Coronary artery (tissue), 2 donors: Measurements from ENCODE around the gene RASSF8.

Experiments used
- DNase-seq: peaks from one replicate; pipeline ENCODE4 v3.0.0-alpha.2; 2017; ENCODE audit warnings: low spot score
- H3K27ac ChIP-seq, 2 donors: fragments of 200-600 bp; sonication (generic); one replicate each; pipeline ENCODE4 v1.5.1; 2016 to 2019
- H3K4me3 ChIP-seq: fragments of 200-600 bp; sonication (generic); 2 replicates; pipeline ENCODE4 v1.5.1; 2016; ENCODE audit warnings: mild to moderate bottlenecking, moderate library complexity
- TF ChIP-seq, protein P1 (sequence below): fragments of 200-600 bp; sonication (generic); IDR thresholded peaks from one replicate; pipeline ENCODE4 v1.5.1; 2019; ENCODE audit warnings: antibody characterized with exemption

The RASSF8 gene

DNA sequence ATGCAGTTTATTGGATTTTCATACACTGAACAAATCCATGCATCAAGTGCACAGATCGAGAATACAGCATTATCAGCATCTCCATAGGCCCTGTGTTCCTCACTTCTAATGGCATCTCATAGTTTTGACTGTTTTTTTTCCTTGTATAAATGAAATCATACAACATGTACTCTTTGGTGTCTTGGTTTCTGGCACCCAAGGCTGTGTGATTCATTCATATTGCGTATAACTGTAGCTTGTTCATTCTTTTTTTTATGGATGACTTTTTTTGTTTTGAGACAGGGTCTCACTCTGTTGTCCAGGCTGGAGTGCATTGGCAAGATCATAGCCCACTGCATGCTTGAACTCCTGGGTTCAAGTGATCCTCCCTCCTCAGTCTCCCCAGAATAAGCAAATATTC, 14.3 kb downstream of the RASSF8 start:
- no peak overlapping the region for H3K4me3 ChIP-seq
- no peak for DNase-seq
- TF ChIP-seq, protein P1, sequence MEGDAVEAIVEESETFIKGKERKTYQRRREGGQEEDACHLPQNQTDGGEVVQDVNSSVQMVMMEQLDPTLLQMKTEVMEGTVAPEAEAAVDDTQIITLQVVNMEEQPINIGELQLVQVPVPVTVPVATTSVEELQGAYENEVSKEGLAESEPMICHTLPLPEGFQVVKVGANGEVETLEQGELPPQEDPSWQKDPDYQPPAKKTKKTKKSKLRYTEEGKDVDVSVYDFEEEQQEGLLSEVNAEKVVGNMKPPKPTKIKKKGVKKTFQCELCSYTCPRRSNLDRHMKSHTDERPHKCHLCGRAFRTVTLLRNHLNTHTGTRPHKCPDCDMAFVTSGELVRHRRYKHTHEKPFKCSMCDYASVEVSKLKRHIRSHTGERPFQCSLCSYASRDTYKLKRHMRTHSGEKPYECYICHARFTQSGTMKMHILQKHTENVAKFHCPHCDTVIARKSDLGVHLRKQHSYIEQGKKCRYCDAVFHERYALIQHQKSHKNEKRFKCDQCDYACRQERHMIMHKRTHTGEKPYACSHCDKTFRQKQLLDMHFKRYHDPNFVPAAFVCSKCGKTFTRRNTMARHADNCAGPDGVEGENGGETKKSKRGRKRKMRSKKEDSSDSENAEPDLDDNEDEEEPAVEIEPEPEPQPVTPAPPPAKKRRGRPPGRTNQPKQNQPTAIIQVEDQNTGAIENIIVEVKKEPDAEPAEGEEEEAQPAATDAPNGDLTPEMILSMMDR, result no peak
- H3K27ac ChIP-seq, result no peak overlapping the region

DNA sequence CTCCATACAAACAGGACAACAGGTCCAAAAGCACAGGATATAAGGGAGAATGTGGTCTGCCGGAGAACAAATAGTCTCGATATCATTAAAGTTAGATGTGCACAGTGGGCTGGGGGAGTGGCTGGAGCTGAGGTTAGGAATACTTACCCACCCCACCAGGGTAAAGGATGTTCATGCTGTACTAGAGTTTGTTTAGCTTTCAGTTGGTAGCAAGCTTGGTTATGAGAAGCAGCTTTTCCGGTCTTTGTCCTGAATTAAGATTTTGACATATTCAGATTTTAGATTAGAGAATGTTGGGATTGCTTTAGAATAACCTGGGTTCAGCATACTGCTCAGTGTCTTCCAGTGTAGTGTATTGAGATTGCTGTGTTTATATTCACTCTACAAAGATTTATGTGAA, 16.7 kb downstream of the RASSF8 start:
- no peak for DNase-seq
- TF ChIP-seq, protein P1, result no peak
- no peak overlapping the region for H3K27ac ChIP-seq
- no peak overlapping the region for H3K4me3 ChIP-seq

DNA sequence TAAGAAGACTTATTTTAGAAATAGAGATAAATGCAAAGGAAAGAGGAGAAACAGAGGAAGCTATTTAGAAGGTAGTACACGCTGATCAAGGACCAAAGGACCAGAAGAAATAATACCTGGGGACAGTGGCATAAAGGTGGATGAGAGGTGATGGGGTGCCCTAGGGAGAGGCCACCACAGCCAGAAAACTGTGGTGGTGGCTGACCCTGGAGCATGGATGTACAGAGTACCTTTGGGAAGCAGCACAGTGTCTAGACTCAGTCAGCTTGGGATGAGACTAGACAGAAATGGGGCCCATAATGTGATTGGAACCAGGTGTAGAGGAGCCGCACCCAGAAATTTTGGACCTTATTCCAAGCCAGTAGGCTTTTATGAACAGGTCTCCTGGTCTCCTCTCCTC, 17.2 kb downstream of the RASSF8 start:
- Histone ChIP-seq H3K4me3 (no peak overlapping the region), H3K27ac (no peak overlapping the region)
- no peak for DNase-seq
- TF ChIP-seq, protein P1, result no peak

DNA sequence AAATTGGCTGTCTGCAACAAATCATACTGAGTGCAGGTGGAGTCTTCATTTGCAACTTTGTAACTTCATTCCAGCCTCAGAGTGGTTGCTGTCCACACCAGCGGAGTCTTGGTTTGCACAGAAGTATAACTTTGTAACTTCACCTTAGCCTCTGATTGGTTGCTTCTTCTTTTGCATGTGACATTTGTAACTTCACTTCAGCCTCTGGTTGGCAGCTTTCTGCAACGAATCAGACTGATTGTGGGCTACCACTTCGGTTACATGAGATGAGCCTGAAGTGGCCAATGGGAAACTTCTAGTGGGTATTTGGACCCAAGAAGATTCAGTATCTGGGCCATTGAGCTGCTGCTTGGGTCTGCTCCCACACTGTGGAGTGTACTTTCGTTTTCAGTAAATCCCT, 17.8 kb downstream of the RASSF8 start:
- H3K27ac ChIP-seq, result no peak overlapping the region
- H3K4me3 ChIP-seq, result no peak overlapping the region
- TF ChIP-seq, protein P1, result no peak
- DNase-seq, result no peak

DNA sequence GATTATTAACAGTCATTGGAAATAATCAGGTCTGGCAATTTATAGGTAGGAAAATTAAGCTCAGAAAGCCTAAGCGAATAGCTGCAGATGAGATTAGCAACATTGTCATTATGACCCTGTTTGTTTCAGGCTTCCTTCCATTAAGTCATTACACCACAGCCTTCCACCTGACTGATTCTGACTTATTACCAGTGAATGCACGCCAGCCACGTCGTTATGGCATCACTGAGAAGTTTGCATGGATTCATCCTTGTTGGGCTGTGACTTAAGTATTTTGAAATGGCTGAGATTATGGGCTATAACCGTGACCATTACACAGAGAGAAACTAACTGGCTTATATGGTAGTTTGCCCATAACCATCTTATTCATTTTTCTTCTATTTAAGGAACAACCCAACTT, 18.6 kb downstream of the RASSF8 start:
- Histone ChIP-seq H3K27ac (no peak overlapping the region), H3K4me3 (no peak overlapping the region)
- TF ChIP-seq, protein P1, result no peak
- no peak for DNase-seq

DNA sequence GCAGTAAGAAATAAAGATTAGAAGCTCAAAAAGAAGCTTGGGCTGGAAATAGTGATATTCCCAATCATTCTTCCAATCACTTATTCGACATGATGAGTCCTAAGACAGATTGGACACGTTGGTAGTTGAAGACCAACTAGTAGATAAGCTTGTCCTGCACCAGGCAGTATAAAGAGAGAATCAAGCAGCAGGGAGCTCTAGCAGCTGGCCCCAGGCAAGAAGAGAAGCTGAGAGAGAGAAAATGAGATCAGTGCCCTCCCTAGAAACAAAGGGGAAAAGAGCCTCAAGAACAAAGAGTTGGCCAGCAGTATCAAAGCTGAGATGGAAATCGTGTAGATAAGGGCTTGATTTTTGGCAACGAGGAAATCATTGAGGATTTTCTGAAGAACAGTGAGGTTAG, 20.6 kb downstream of the RASSF8 start:
- H3K4me3 ChIP-seq, result no peak overlapping the region
- no peak for DNase-seq

DNA sequence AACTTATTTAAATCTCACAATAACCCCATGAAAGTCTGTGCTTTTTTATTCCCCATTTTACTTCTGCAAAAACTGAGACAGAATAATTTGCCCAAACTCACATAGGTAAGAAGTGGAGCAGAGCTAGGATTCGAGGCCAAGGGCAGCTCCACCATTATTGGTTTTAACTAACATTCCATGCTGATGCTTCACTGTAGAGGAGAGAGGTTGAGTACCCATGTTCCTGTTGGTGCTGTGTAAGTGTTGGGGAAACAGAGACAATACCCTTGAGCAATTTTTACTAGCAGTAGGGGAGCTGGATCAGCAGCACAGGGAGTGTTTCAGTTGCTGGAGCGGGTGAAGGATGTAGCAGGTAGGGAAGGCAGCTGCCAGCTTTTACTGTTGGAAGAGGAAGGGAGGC, 21.1 kb downstream of the RASSF8 start:
- no peak overlapping the region for H3K4me3 ChIP-seq
- no peak for DNase-seq

More for the DNA sequence above, 20.6 kb downstream of the RASSF8 start:
- TF ChIP-seq, protein P1, result no peak
- no peak overlapping the region for H3K27ac ChIP-seq

More for the DNA sequence above, 21.1 kb downstream of the RASSF8 start:
- no peak overlapping the region for H3K27ac ChIP-seq
- TF ChIP-seq, protein P1, result no peak
